Spleen (tissue), 11 donors: ENCODE results near the gene RPS6KA2. TPM values are rescaled to one million over a fixed set of nuclear protein-coding genes. Genes with fewer than 3 reads are reported as not detected.

Source experiments
- DNase-seq: peaks from one replicate; pipeline ENCODE4 v3.0.0-alpha.2; 2020
- H3K27ac ChIP-seq, 8 donors: fragments of 200-600 bp; sonication (generic) in 7 of 8; 1 replicate in 4 of 8; 2 replicates in 4 of 8; pipeline versions ENCODE4 v1.5.0 to v1.8.0; 2016 to 2021; ENCODE audit warnings: inconsistent platforms in 4 of 8, mild to moderate bottlenecking in 4 of 8, moderate library complexity in 1 of 8
- H3K27me3 ChIP-seq, 7 donors: fragments of 200-600 bp; sonication (generic) in 6 of 7; replicated peaks in 1 of 7; 1 replicate in 4 of 7; 2 replicates in 3 of 7; pipeline versions ENCODE4 v1.5.0 to v1.8.0; 2016 to 2021; ENCODE audit warnings: inconsistent platforms in 3 of 7, mild to moderate bottlenecking in 1 of 7
- H3K36me3 ChIP-seq, 6 donors: fragments of 200-600 bp; sonication (generic) in 5 of 6; 1 replicate in 4 of 6; 2 replicates in 2 of 6; pipeline versions ENCODE4 v1.5.0 to v1.8.0; 2016 to 2021; ENCODE audit warnings: inconsistent platforms in 2 of 6
- H3K4me1 ChIP-seq, 6 donors: fragments of 200-600 bp; sonication (generic) in 5 of 6; 1 replicate in 3 of 6; 2 replicates in 3 of 6; pipeline versions ENCODE4 v1.5.0 to v1.8.0; 2016 to 2021; ENCODE audit warnings: inconsistent platforms in 3 of 6
- H3K4me3 ChIP-seq, 8 donors: fragments of 200-600 bp; sonication (generic) in 7 of 8; 1 replicate in 4 of 8; 2 replicates in 4 of 8; pipeline versions ENCODE4 v1.5.0 to v1.8.0; 2016 to 2021; ENCODE audit warnings: inconsistent platforms in 4 of 8, mild to moderate bottlenecking in 4 of 8, moderate library complexity in 2 of 8
- H3K9me3 ChIP-seq, 8 donors: fragments of 200-600 bp; sonication (generic) in 7 of 8; 1 replicate in 4 of 8; 2 replicates in 4 of 8; pipeline versions ENCODE4 v1.5.0 to v1.8.0; 2016 to 2021; ENCODE audit warnings: inconsistent platforms in 4 of 8
- CTCF ChIP-seq, 11 experiments: fragments of 200-600 bp in 7 of 11; fragments of 450-650 bp in 4 of 11; sonication (generic) in 4 of 11; IDR thresholded peaks in 8 of 11; conservative IDR thresholded peaks in 3 of 11; 1 replicate in 7 of 11; 2 replicates in 4 of 11; pipeline versions ENCODE4 v1.4.0 to v1.8.0; 2016 to 2021; ENCODE audit warnings: antibody characterized with exemption in 11 of 11, inconsistent platforms in 4 of 11, mild to moderate bottlenecking in 1 of 11
- POLR2A ChIP-seq, 3 donors: fragments of 450-650 bp; IDR thresholded peaks; one replicate each; pipeline ENCODE4 v1.5.1; 2017; ENCODE audit warnings: antibody characterized with exemption in 3 of 3, mild to moderate bottlenecking in 1 of 3
- POLR2AphosphoS5 ChIP-seq, 3 donors: sonication (generic); formaldehyde crosslinking; IDR thresholded peaks; one replicate each; pipeline ENCODE4 v1.5.1; 2017; ENCODE audit warnings: antibody characterized with exemption in 3 of 3
- WGBS, 5 donors: extraction: QIAGEN DNeasy Blood & Tissue Kit in 3 of 5; methylation state at CpG; one replicate each; pipeline versions ENCODE4 v1.1.5 to v1.1.7; 2013 to 2018; 5-methylcytosine and 5-hydroxymethylcytosine counted together
- intact Hi-C: fragments of 100-400 bp; cut with DNase I; formaldehyde crosslinking; loops from one replicate; pipeline ENCODE4 v1.15.0; 2023; ENCODE audit warnings: low total_unique reads
- polyA plus RNA-seq, 3 donors: library from polyadenylated mRNA; stranded (reverse); fragments of 200-250 nt; gene quantifications; one replicate each; pipeline ENCODE4 v1.2.1, GENCODE V29; 2013
- total RNA-seq, 7 donors: library from RNA; depleted of rRNA in 3 of 7; stranded (reverse); fragments of >200 nt in 3 of 7; fragmentation: NEBNext Ultra II Directional in 4 of 7; extraction: Animal tissue kit (Norgen Biotek cat#: 25700) in 4 of 7; gene quantifications; one replicate each; pipeline versions ENCODE4 v1.1.0 to v1.2.1, GENCODE V29; 2016 to 2021
- donor health status: healthy with polysubstance abuse.
- donor health status: DM: no; HTN: no; CAD: no; lungs with moderate emphysema.
- donor health status: DM: no; HTN: no; CAD: no.
- donor health status: Bipolar disorder and iron deficiency.
- donor health status: healthy.
- donor health status: DM: no; HTN: no; CAD: no.
- donor health status: DM: yes; HTN: yes; CAD: no.

The RPS6KA2 gene
- total and polyA plus RNA-seq, 10 donors: 7.6 to 123 (median 58.1) TPM

GRCh38 chr6:166604911-166605310 lies 22.1 kb downstream of the RPS6KA2 start:
- WGBS, 5 donors: 86 to 97% (median 92%) methylated on average over 6 of the region's 6 CpGs
- TF ChIP-seq POLR2AphosphoS5 (IDR thresholded peaks at IDR 0.05): no peak
- TF ChIP-seq CTCF (IDR thresholded peaks at IDR 0.05 in 8 of 11, conservative IDR thresholded peaks at IDR 0.05 in 3 of 11): no peak
- TF ChIP-seq POLR2A (IDR thresholded peaks at IDR 0.05): no peak

GRCh38 chr6:166604328-166604727 lies 22.7 kb downstream of the RPS6KA2 start:
- DNase-seq: no peak
- Histone ChIP-seq H3K9me3 (no peaks in the 10 kb centered on the region), H3K36me3 (peaks cover 0 to 7% (median 0%) of the 10 kb centered on the region in 6 donors), H3K27ac (no peak overlapping the region), H3K4me1 (peaks cover 0 to 6% (median 0%) of the 10 kb centered on the region in 6 donors), H3K4me3 (no peak overlapping the region), H3K27me3 (no peaks in the 10 kb centered on the region)
- TF ChIP-seq POLR2AphosphoS5 (IDR thresholded peaks at IDR 0.05): no peak
- TF ChIP-seq CTCF (IDR thresholded peaks at IDR 0.05 in 8 of 11, conservative IDR thresholded peaks at IDR 0.05 in 3 of 11): no peak
- TF ChIP-seq POLR2A (IDR thresholded peaks at IDR 0.05): no peak
- 93 to 98% (median 95%) methylated on average over 9 of the region's 9 CpGs for WGBS, 5 donors
- intact Hi-C loops: no loop called here

More at GRCh38 chr6:166604911-166605310, 22.1 kb downstream of the RPS6KA2 start:
- Histone ChIP-seq H3K27ac (no peak overlapping the region), H3K4me3 (no peak overlapping the region), H3K36me3 (peaks cover 0 to 7% (median 0%) of the 10 kb centered on the region in 6 donors), H3K4me1 (no peaks in the 10 kb centered on the region), H3K27me3 (no peaks in the 10 kb centered on the region), H3K9me3 (no peaks in the 10 kb centered on the region)
- no peak for DNase-seq
- intact Hi-C loops: no loop called here

GRCh38 chr6:166603043-166603690 lies 23.9 kb downstream of the RPS6KA2 start:
- H3K27ac ChIP-seq: no peak overlapping the region
- intact Hi-C loops: no loop called here
- no peak overlapping the region for H3K4me3 ChIP-seq
- peaks cover 0 to 7% (median 0%) of the 10 kb centered on the region in 6 donors for H3K36me3 ChIP-seq
- 77 to 87% (median 86%) methylated on average over 14 of the region's 14 CpGs for WGBS, 5 donors
- TF ChIP-seq POLR2AphosphoS5 (IDR thresholded peaks at IDR 0.05) (no peak), POLR2A (IDR thresholded peaks at IDR 0.05) (no peak), CTCF (IDR thresholded peaks at IDR 0.05 in 8 of 11, conservative IDR thresholded peaks at IDR 0.05 in 3 of 11) (no peak)
- peaks cover 0 to 17% (median under 1%) of the 10 kb centered on the region in 6 donors for H3K4me1 ChIP-seq
- H3K27me3 ChIP-seq: no peaks in the 10 kb centered on the region
- H3K9me3 ChIP-seq: no peaks in the 10 kb centered on the region
- no peak for DNase-seq

GRCh38 chr6:166601956-166602355 lies 25.1 kb downstream of the RPS6KA2 start:
- 90 to 96% (median 92%) methylated on average over 10 of the region's 10 CpGs for WGBS, 5 donors

More at GRCh38 chr6:166601956-166602355, 25.1 kb downstream of the RPS6KA2 start:
- intact Hi-C loops: no loop called here
- no peaks in the 10 kb centered on the region for H3K27me3 ChIP-seq
- no peaks in the 10 kb centered on the region for H3K9me3 ChIP-seq
- H3K4me1 ChIP-seq: peaks cover 0 to 26% (median 9%) of the 10 kb centered on the region in 6 donors
- DNase-seq: no peak
- H3K27ac ChIP-seq: no peak overlapping the region
- no peak for TF ChIP-seq POLR2AphosphoS5 (IDR thresholded peaks at IDR 0.05)
- TF ChIP-seq POLR2A (IDR thresholded peaks at IDR 0.05): no peak
- no peak for TF ChIP-seq CTCF (IDR thresholded peaks at IDR 0.05 in 8 of 11, conservative IDR thresholded peaks at IDR 0.05 in 3 of 11)
- no peak overlapping the region for H3K4me3 ChIP-seq
- H3K36me3 ChIP-seq: peaks cover 0 to 7% (median 0%) of the 10 kb centered on the region in 6 donors
